Hematopoietic multipotent progenitor cell (in vitro differentiated cells): ENCODE results near the gene GINS1. TPM values are rescaled to one million over a fixed set of nuclear protein-coding genes. Genes with fewer than 3 reads are reported as not detected.

Experiments
- DNase-seq, 3 donors: peaks; one replicate each; pipeline ENCODE4 v3.0.0-alpha.2; 2011 to 2015; ENCODE audit warnings: low read depth in 2 of 3, low spot score in 2 of 3
- total RNA-seq: library from RNA; depleted of rRNA; stranded (reverse); fragments of >200 nt; gene quantifications from one replicate; pipeline ENCODE4 v1.2.3, GENCODE V29; 2012

Gene GINS1
- total RNA-seq, result 3.2 TPM

- DNase-seq, result peak; percentile 47 to 86 (median 85)
These were observed at the start of gene GINS1 for GRCh38 chr20:25407311-25408169. GINS1 (plus strand) TSS chr20:25407673; CDS start chr20:25407821, 148 bp downstream.

- peak in 2 of 3 donors; percentile 75 to 88 for DNase-seq
These were observed 46.7 kb upstream of the GINS1 start for GRCh38 chr20:25360631-25361286.

GRCh38 chr20:25361287-25361683 lies 46.2 kb upstream of the GINS1 start:
- DNase-seq, result no peak

- DNase-seq, result no peak
These were observed 43.2 kb upstream of the GINS1 start for GRCh38 chr20:25364180-25364788.

- no peak for DNase-seq
These were observed 42.4 kb upstream of the GINS1 start for GRCh38 chr20:25364879-25365699.

- no peak for DNase-seq
These were observed 38.9 kb upstream of the GINS1 start for GRCh38 chr20:25368526-25368925.

GRCh38 chr20:25368976-25369375 lies 38.5 kb upstream of the GINS1 start:
- no peak for DNase-seq

- no peak for DNase-seq
These were observed 37.9 kb upstream of the GINS1 start for GRCh38 chr20:25369529-25369928.

- no peak for DNase-seq
These were observed 37.5 kb upstream of the GINS1 start for GRCh38 chr20:25369971-25370370.

- no peak for DNase-seq
These were observed 34.7 kb upstream of the GINS1 start for GRCh38 chr20:25372584-25373336.

- no peak for DNase-seq
These were observed 32.6 kb upstream of the GINS1 start for GRCh38 chr20:25374842-25375241.

GRCh38 chr20:25376236-25376635 lies 31.2 kb upstream of the GINS1 start:
- DNase-seq, result no peak

GRCh38 chr20:25376886-25377285 lies 30.6 kb upstream of the GINS1 start:
- no peak for DNase-seq

- no peak for DNase-seq
These were observed 29.1 kb upstream of the GINS1 start for GRCh38 chr20:25378189-25378883.

- DNase-seq, result no peak
These were observed 28.4 kb upstream of the GINS1 start for GRCh38 chr20:25378884-25379733.

GRCh38 chr20:25380945-25381614 lies 26.4 kb upstream of the GINS1 start:
- no peak for DNase-seq

GRCh38 chr20:25382704-25383370 lies 24.6 kb upstream of the GINS1 start:
- no peak for DNase-seq
